ENCODE results near the gene C8G. TPM values are rescaled to one million over a fixed set of nuclear protein-coding genes. Genes with fewer than 3 reads are reported as not detected.

Gene C8G
- total and polyA plus RNA-seq, 9 of the 15 experiments (the other 6 are each of a cell fraction or from before 2014, with no cell fraction given), result 0.35 to 5.9 (median 2.7) TPM; not detected in 2

DNA sequence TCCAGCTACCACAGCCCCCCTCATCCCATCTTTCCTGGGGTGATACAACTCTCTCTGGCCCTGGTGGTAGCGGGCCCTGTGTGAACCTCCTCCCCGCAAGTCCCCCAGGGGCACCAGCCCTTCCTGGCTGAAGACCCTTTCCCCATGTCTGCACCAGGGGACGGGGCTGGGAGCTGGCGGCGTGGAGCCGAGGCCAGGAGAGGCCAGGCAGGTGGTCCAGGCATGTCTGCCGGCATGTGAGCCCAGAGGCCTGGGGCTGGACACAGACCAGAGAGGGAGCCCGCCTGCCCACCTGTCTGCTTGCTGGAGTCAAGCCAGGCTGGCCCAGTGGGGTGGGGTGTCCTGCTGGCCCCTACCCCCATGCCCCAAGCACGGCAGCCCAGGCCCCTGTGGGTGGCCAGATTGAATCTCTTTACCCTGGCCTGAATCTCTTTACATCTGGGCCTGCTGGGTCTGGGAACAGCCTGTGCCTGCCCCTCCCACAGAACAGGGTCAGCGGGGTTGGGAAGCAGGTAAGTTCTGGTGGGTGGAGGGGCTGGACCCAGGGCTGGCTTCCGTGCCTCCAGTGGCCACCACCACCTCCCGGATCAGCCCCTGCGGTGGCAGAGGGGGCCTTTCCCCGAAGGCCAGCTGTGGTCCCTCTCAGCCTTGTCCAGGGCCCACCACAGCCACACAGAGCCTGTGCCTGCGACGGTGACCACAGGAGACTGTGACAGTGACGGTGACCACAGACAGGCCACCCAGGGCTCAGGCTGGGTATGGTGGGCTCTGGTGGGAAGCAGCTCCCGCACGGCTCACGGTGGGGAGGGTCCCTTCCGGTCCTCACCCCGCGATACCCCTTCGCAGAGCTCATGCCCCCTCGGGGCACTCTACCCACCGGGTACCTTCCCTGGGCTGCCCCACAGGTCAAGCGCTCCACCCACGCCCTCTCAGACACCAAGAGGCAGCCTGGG is 14.1 kb downstream of the C8G start (continued):
- no peak for TF ChIP-seq RCOR1 (IDR thresholded peaks at IDR 0.05; ENCODE audit: borderline replicate concordance in 1 of 2, low read depth in 2 of 2, low read length in 2 of 2)

DNA sequence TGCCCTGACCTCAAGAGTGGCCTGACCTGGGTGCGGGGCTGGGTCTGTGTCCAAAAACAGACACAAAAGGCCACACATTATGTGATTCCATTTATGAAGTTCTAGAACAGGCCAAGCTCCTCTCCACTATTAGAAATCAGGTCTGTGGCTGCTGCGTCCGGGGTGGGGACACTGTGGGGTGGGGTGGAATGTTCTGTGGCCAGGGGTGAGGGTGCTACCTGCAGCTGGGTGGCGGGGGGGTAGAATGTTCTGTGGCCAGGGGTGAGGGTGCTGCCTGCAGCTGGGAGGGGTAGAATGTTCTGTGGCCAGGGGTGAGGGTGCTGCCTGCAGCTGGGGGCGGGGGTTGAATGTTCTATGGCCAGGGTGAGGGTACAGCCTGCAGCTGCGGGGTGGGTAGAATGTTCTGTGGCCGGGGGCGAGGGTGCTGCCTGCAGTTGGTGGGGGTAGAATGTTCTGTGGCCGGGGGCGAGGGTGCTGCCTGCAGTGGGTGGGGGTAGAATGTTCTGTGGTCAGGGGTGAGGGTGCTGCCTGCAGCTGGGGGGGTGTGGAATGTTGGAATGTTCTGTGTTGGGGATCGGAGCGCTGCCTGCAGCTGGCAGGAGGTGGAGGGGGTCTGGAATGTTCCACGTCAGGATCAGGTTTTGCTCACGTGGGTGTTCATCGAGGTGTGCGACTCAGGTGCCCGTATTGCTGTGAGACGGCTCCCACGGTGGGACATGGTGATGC is 15.3 kb downstream of the C8G start:
- no peak overlapping the region for H3K4me2 ChIP-seq (ENCODE audit: insufficient read depth, low read length)
- in situ Hi-C loops (cut with MboI), result no loop called here
- POLR2A ChIA-PET, result interaction anchor here (0.8 to 1.1 kb wide), 2 partner anchors 10 to 12 kb away, joined by 3 to 7 read pairs; no protein-coding TSS in a partner anchor
- H2AFZ ChIP-seq (ENCODE audit: low read depth, low read length), result no peak overlapping the region
- CTCF ChIA-PET (ENCODE audit: low intra/inter-chr PET ratio), result no interaction called here
- H4K20me1 ChIP-seq (replicated peaks; ENCODE audit: control insufficient read depth, insufficient read depth, low read length), result no peaks in the 10 kb centered on the region
- intact Hi-C loops (cut with micrococcal nuclease), result no loop called here
- H3K4me3 ChIP-seq, result no peak overlapping the region
- WGBS (ENCODE audit: insufficient coverage, low coverage, missing lambda C conversion rate), result 55% methylated on average over 15 of the region's 19 CpGs
- ATAC-seq, result no peak
- H3K9ac ChIP-seq (ENCODE audit: insufficient read depth in 1 of 2, low read depth in 2 of 2, low read length in 2 of 2), result peak overlapping the region in 1 of 2 experiments; percentile 76; a peak in 2 of 4 replicates
- H3K79me2 ChIP-seq (ENCODE audit: control insufficient read depth, insufficient read depth, low read length), result no peaks in the 10 kb centered on the region
- no peak for FAIRE-seq
- H3K9me3 ChIP-seq (replicated peaks; ENCODE audit: control insufficient read depth, insufficient read depth, low read depth, low read length), result no peaks in the 10 kb centered on the region
- no peak overlapping the region for H3K27ac ChIP-seq (ENCODE audit: extremely low read depth, low read depth, low read length)
- peaks cover 18 to 74% of the 10 kb centered on the region in 2 experiments; a peak in 4 of 5 replicates for H3K4me1 ChIP-seq (replicated peaks in 1 of 2; ENCODE audit: control insufficient read depth in 2 of 2, insufficient read depth in 2 of 2, low read length in 2 of 2)
- H3K27me3 ChIP-seq (ENCODE audit: control insufficient read depth in 2 of 2, insufficient read depth in 2 of 2, low read length in 2 of 2), result peaks cover 0 to 4% of the 10 kb centered on the region in 2 experiments; a peak in 2 of 5 replicates
- no peaks in the 10 kb centered on the region for H3K9me1 ChIP-seq (ENCODE audit: control insufficient read depth, insufficient read depth, low read length)
- no peaks in the 10 kb centered on the region for H3K36me3 ChIP-seq (ENCODE audit: control insufficient read depth, insufficient read depth, low read length)
- BruUV-seq (replicated peaks), result no TSS peak
- no peak for DNase-seq (ENCODE audit: extremely low read depth in 1 of 4, low spot score in 3 of 4)
- TF ChIP-seq PCBP1 (IDR thresholded peaks at IDR 0.05; ENCODE audit: low read depth, low read length, poor library complexity, severe bottlenecking), result no peak
- TF ChIP-seq, protein P1, sequence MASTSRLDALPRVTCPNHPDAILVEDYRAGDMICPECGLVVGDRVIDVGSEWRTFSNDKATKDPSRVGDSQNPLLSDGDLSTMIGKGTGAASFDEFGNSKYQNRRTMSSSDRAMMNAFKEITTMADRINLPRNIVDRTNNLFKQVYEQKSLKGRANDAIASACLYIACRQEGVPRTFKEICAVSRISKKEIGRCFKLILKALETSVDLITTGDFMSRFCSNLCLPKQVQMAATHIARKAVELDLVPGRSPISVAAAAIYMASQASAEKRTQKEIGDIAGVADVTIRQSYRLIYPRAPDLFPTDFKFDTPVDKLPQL (IDR thresholded peaks at IDR 0.05; ENCODE audit: extremely low read depth, insufficient read length), result no peak
- TF ChIP-seq, protein P2, sequence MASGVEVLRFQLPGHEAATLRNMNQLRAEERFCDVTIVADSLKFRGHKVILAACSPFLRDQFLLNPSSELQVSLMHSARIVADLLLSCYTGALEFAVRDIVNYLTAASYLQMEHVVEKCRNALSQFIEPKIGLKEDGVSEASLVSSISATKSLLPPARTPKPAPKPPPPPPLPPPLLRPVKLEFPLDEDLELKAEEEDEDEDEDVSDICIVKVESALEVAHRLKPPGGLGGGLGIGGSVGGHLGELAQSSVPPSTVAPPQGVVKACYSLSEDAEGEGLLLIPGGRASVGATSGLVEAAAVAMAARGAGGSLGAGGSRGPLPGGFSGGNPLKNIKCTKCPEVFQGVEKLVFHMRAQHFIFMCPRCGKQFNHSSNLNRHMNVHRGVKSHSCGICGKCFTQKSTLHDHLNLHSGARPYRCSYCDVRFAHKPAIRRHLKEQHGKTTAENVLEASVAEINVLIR (CRISPR knock-in tag; IDR thresholded peaks at IDR 0.05), result no peak
- no peak for TF ChIP-seq SIX5 (IDR thresholded peaks at IDR 0.05; ENCODE audit: borderline replicate concordance in 1 of 2, insufficient read depth in 1 of 2, low read depth in 1 of 2, low read length in 2 of 2)
- TF ChIP-seq ZNF354B (CRISPR knock-in tag; IDR thresholded peaks at IDR 0.05), result no peak
